ENCODE results near the gene COPZ2. TPM values are rescaled to one million over a fixed set of nuclear protein-coding genes. Genes with fewer than 3 reads are reported as not detected.
"Not testable (repeated sequence)": the region's sequence is repeated elsewhere in the genome, so short reads cannot be mapped to it uniquely, and the experiment has no call there.

Gene COPZ2
- total RNA-seq, 1 donor from 2014 or later: 5.7 TPM

GRCh38 chr17:48038687-48039086 lies 1.1 kb upstream of the COPZ2 start:
- no peaks in the 10 kb centered on the region for H3K36me3 Mint-ChIP-seq (ENCODE audit: low read depth)
- H3K4me1 Mint-ChIP-seq (ENCODE audit: low read depth): peaks cover 10% of the 10 kb centered on the region
- H3K9me3 Mint-ChIP-seq: no peaks in the 10 kb centered on the region
- peak overlapping the region; percentile 81 for H3K4me3 Mint-ChIP-seq (ENCODE audit: low read depth)
- H3K27ac Mint-ChIP-seq: no peak overlapping the region
- DNase-seq (ENCODE audit: low spot score): no peak
- H3K27me3 Mint-ChIP-seq (ENCODE audit: low read depth): peaks cover 26% of the 10 kb centered on the region
- intact Hi-C loops (cut with micrococcal nuclease): loop anchor here (1.0 kb wide), 1 partner anchor 10 kb away; the partner anchor contains the start of gene NFE2L1

- H3K9me3 Mint-ChIP-seq: no peaks in the 10 kb centered on the region
- H3K27ac Mint-ChIP-seq: peak overlapping the region; percentile 41
- H3K27me3 Mint-ChIP-seq (ENCODE audit: low read depth): peaks cover 32% of the 10 kb centered on the region
- intact Hi-C loops (cut with micrococcal nuclease): loop anchor here (1.0 to 2.0 kb wide), 2 partner anchors 10 to 37 kb away; partner anchors contain the start of gene NFE2L1
- no peak for DNase-seq (ENCODE audit: low spot score)
- H3K4me3 Mint-ChIP-seq (ENCODE audit: low read depth): peak overlapping the region; percentile 81
- H3K36me3 Mint-ChIP-seq (ENCODE audit: low read depth): no peaks in the 10 kb centered on the region
- H3K4me1 Mint-ChIP-seq (ENCODE audit: low read depth): peaks cover 10% of the 10 kb centered on the region
Measured at GRCh38 chr17:48037838-48038323, 284 bp upstream of the COPZ2 start.

- Mint-ChIP-seq H3K27ac (no peak overlapping the region), H3K4me3 (ENCODE audit: low read depth) (peak overlapping the region; percentile 76), H3K36me3 (ENCODE audit: low read depth) (no peaks in the 10 kb centered on the region), H3K4me1 (ENCODE audit: low read depth) (peaks cover 10% of the 10 kb centered on the region), H3K27me3 (ENCODE audit: low read depth) (peaks cover 38% of the 10 kb centered on the region), H3K9me3 (no peaks in the 10 kb centered on the region)
- DNase-seq (ENCODE audit: low spot score): no peak
- intact Hi-C loops (cut with micrococcal nuclease): loop anchor here (2.0 kb wide), 1 partner anchor 38 kb away; no protein-coding TSS in a partner anchor
Measured at GRCh38 chr17:48036693-48037035, 933 bp downstream of the COPZ2 start.

GRCh38 chr17:48034734-48035133 lies 2.9 kb downstream of the COPZ2 start:
- intact Hi-C loops (cut with micrococcal nuclease); H3K4me3 Mint-ChIP-seq (ENCODE audit: low read depth): not testable (repeated sequence)
- peaks cover 10% of the 10 kb centered on the region for H3K4me1 Mint-ChIP-seq (ENCODE audit: low read depth)

GRCh38 chr17:48031966-48032365 lies 5.6 kb downstream of the COPZ2 start:
- H3K27ac Mint-ChIP-seq: no peak overlapping the region
- peaks cover 3% of the 10 kb centered on the region for H3K4me1 Mint-ChIP-seq (ENCODE audit: low read depth)
- no peak overlapping the region for H3K4me3 Mint-ChIP-seq (ENCODE audit: low read depth)
- DNase-seq (ENCODE audit: low spot score): no peak
- no peaks in the 10 kb centered on the region for H3K36me3 Mint-ChIP-seq (ENCODE audit: low read depth)
- H3K9me3 Mint-ChIP-seq: no peaks in the 10 kb centered on the region
- peaks cover 31% of the 10 kb centered on the region for H3K27me3 Mint-ChIP-seq (ENCODE audit: low read depth)
- intact Hi-C loops (cut with micrococcal nuclease): no loop called here

More at GRCh38 chr17:48034734-48035133, 2.9 kb downstream of the COPZ2 start:
- not testable (repeated sequence) for H3K27ac Mint-ChIP-seq; H3K9me3 Mint-ChIP-seq; H3K36me3 Mint-ChIP-seq (ENCODE audit: low read depth); DNase-seq (ENCODE audit: low spot score)
- peaks cover 42% of the 10 kb centered on the region for H3K27me3 Mint-ChIP-seq (ENCODE audit: low read depth)

- no peak for DNase-seq (ENCODE audit: low spot score)
- Mint-ChIP-seq H3K4me3 (ENCODE audit: low read depth) (no peak overlapping the region), H3K36me3 (ENCODE audit: low read depth) (no peaks in the 10 kb centered on the region), H3K27ac (no peak overlapping the region), H3K4me1 (ENCODE audit: low read depth) (peaks cover 14% of the 10 kb centered on the region), H3K27me3 (ENCODE audit: low read depth) (peaks cover 27% of the 10 kb centered on the region), H3K9me3 (no peaks in the 10 kb centered on the region)
- intact Hi-C loops (cut with micrococcal nuclease): no loop called here
Measured at GRCh38 chr17:48030531-48030930, 7.1 kb downstream of the COPZ2 start.

GRCh38 chr17:48028736-48029135 lies 8.9 kb downstream of the COPZ2 start:
- peaks cover 24% of the 10 kb centered on the region for H3K27me3 Mint-ChIP-seq (ENCODE audit: low read depth)
- peaks cover 23% of the 10 kb centered on the region for H3K4me1 Mint-ChIP-seq (ENCODE audit: low read depth)
- DNase-seq (ENCODE audit: low spot score): no peak
- H3K4me3 Mint-ChIP-seq (ENCODE audit: low read depth): no peak overlapping the region
- H3K27ac Mint-ChIP-seq: no peak overlapping the region
- H3K9me3 Mint-ChIP-seq: no peaks in the 10 kb centered on the region
- H3K36me3 Mint-ChIP-seq (ENCODE audit: low read depth): no peaks in the 10 kb centered on the region
- intact Hi-C loops (cut with micrococcal nuclease): loop anchor here (5.0 to 10.0 kb wide), 2 partner anchors 216 to 514 kb away; no protein-coding TSS in a partner anchor

GRCh38 chr17:48027322-48027981 lies 10.1 kb downstream of the COPZ2 start:
- peaks cover 28% of the 10 kb centered on the region for H3K4me1 Mint-ChIP-seq (ENCODE audit: low read depth)
- no peaks in the 10 kb centered on the region for H3K36me3 Mint-ChIP-seq (ENCODE audit: low read depth)
- H3K4me3 Mint-ChIP-seq (ENCODE audit: low read depth): no peak overlapping the region
- H3K27me3 Mint-ChIP-seq (ENCODE audit: low read depth): peaks cover 22% of the 10 kb centered on the region
- intact Hi-C loops (cut with micrococcal nuclease): loop anchor here (5.0 to 10.0 kb wide), 2 partner anchors 217 to 515 kb away; no protein-coding TSS in a partner anchor
- no peaks in the 10 kb centered on the region for H3K9me3 Mint-ChIP-seq
- H3K27ac Mint-ChIP-seq: no peak overlapping the region
- no peak for DNase-seq (ENCODE audit: low spot score)

GRCh38 chr17:48026502-48027321 lies 10.9 kb downstream of the COPZ2 start:
- no peaks in the 10 kb centered on the region for H3K9me3 Mint-ChIP-seq
- DNase-seq (ENCODE audit: low spot score): peak; percentile 65
- H3K27ac Mint-ChIP-seq: no peak overlapping the region
- no peak overlapping the region for H3K4me3 Mint-ChIP-seq (ENCODE audit: low read depth)
- H3K36me3 Mint-ChIP-seq (ENCODE audit: low read depth): no peaks in the 10 kb centered on the region
- peaks cover 27% of the 10 kb centered on the region for H3K27me3 Mint-ChIP-seq (ENCODE audit: low read depth)
- peaks cover 28% of the 10 kb centered on the region for H3K4me1 Mint-ChIP-seq (ENCODE audit: low read depth)
- intact Hi-C loops (cut with micrococcal nuclease): loop anchor here (5.0 to 10.0 kb wide), 2 partner anchors 218 to 516 kb away; no protein-coding TSS in a partner anchor

GRCh38 chr17:48025904-48026501 lies 11.6 kb downstream of the COPZ2 start:
- intact Hi-C loops (cut with micrococcal nuclease): loop anchor here (1.0 to 10.0 kb wide), 8 partner anchors 22 to 592 kb away; partner anchors contain the start of genes CBX1, CDK5RAP3 and NFE2L1
- no peak overlapping the region for H3K27ac Mint-ChIP-seq
- H3K27me3 Mint-ChIP-seq (ENCODE audit: low read depth): peaks cover 30% of the 10 kb centered on the region

GRCh38 chr17:48025040-48025903 lies 12.3 kb downstream of the COPZ2 start:
- H3K27ac Mint-ChIP-seq: peak overlapping the region; percentile 82
- intact Hi-C loops (cut with micrococcal nuclease): loop anchor here (1.0 to 10.0 kb wide), 8 partner anchors 23 to 593 kb away; partner anchors contain the start of genes CBX1, CDK5RAP3 and NFE2L1
- peaks cover 28% of the 10 kb centered on the region for H3K4me1 Mint-ChIP-seq (ENCODE audit: low read depth)

More at GRCh38 chr17:48025904-48026501, 11.6 kb downstream of the COPZ2 start:
- H3K36me3 Mint-ChIP-seq (ENCODE audit: low read depth): no peaks in the 10 kb centered on the region
- peaks cover 28% of the 10 kb centered on the region for H3K4me1 Mint-ChIP-seq (ENCODE audit: low read depth)
- DNase-seq (ENCODE audit: low spot score): no peak
- peak overlapping the region; percentile 86 for H3K4me3 Mint-ChIP-seq (ENCODE audit: low read depth)
- H3K9me3 Mint-ChIP-seq: no peaks in the 10 kb centered on the region

More at GRCh38 chr17:48025040-48025903, 12.3 kb downstream of the COPZ2 start:
- H3K36me3 Mint-ChIP-seq (ENCODE audit: low read depth): no peaks in the 10 kb centered on the region
- peak; percentile 94 for DNase-seq (ENCODE audit: low spot score)
- H3K27me3 Mint-ChIP-seq (ENCODE audit: low read depth): peaks cover 33% of the 10 kb centered on the region
- peak overlapping the region; percentile 86 for H3K4me3 Mint-ChIP-seq (ENCODE audit: low read depth)
- H3K9me3 Mint-ChIP-seq: no peaks in the 10 kb centered on the region

All from activated T-helper 2 cell treated with anti-CD3 and anti-CD28 coated beads, Interferon-gamma antibody, Interleukin-2, Interleukin-4, amounts not matched to agents 10 μg/mL and 5 μg/mL and 100 μg/mL, durations not matched to agents 14 hours and 24 hours and 36 hours (primary cell).